Spleen (tissue), 7 donors: ENCODE results near the gene CCDC3.

Experiments used
- CTCF ChIP-seq, 11 experiments: fragments of 200-600 bp in 7 of 11; fragments of 450-650 bp in 4 of 11; sonication (generic) in 4 of 11; IDR thresholded peaks in 8 of 11; conservative IDR thresholded peaks in 3 of 11; 1 replicate in 7 of 11; 2 replicates in 4 of 11; pipeline versions ENCODE4 v1.4.0 to v1.8.0; 2016 to 2021; ENCODE audit warnings: antibody characterized with exemption in 11 of 11, inconsistent platforms in 4 of 11, mild to moderate bottlenecking in 1 of 11
- POLR2AphosphoS5 ChIP-seq, 3 donors: sonication (generic); formaldehyde crosslinking; IDR thresholded peaks; one replicate each; pipeline ENCODE4 v1.5.1; 2017; ENCODE audit warnings: antibody characterized with exemption in 3 of 3
- donor health status: DM: no; HTN: no; CAD: no; lungs with moderate emphysema.
- donor health status: DM: no; HTN: no; CAD: no.
- donor health status: DM: no; HTN: no; CAD: no.

GRCh38 chr10:13023754-13024153, 22.2 kb upstream of the CCDC3 start:
- TF ChIP-seq POLR2AphosphoS5 (IDR thresholded peaks at IDR 0.05) (no peak), CTCF (IDR thresholded peaks at IDR 0.05 in 8 of 11, conservative IDR thresholded peaks at IDR 0.05 in 3 of 11) (no peak)
